Astrocyte (in vitro differentiated cells and primary cell): ENCODE results near the gene TKFC.

ENCODE experiments used
- CTCF ChIP-seq: IDR thresholded peaks from 2 replicates; pipeline ENCODE4 v1.5.1; 2011; ENCODE audit warnings: low read depth, mild to moderate bottlenecking, inconsistent platforms, low read length, moderate library complexity; ENCODE audit not compliant: insufficient read depth
- EZH2 ChIP-seq: IDR thresholded peaks from 2 replicates; pipeline ENCODE4 v1.6.1; 2012; ENCODE audit warnings: mild to moderate bottlenecking, low read length, inconsistent platforms; ENCODE audit not compliant: insufficient read depth

- no peak for TF ChIP-seq CTCF
- no peak for TF ChIP-seq EZH2
Measured at GRCh38 chr11:61353131-61354067, 20.4 kb downstream of the TKFC start.
